ENCODE data around the gene BRPF1.

DNA sequence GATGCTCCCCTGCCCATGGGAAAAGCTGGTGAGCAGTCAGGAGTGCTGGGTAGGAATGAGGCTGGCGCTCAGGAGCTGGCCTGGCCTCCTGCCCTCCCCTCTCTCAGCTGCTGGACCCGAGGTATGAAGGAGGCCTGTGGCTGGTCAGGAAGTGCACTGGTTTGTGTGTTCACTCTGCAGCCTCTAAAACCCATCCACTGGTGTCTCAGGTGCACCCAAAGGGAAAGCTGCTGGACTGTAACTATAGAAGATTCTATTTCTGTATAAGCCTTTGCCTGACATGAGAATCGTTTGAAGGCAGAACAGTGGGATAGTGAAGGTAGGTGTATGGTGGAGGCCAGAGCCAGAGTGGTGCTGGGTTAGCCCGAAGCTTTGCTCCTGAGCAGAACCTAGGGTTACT is 33.6 kb upstream of the BRPF1 start:
- TF ChIP-seq CTCF (IDR thresholded peaks at IDR 0.05): no peak
- TF ChIP-seq POLR2A (IDR thresholded peaks at IDR 0.05): no peak
- no peak for TF ChIP-seq POLR2AphosphoS5 (IDR thresholded peaks at IDR 0.05)
